Measurements from ENCODE around the gene SGCA. TPM values are rescaled to one million over a fixed set of nuclear protein-coding genes. Genes with fewer than 3 reads are reported as not detected.

The SGCA gene
- total RNA-seq, 1 experiment from 2014 or later: not detected

DNA sequence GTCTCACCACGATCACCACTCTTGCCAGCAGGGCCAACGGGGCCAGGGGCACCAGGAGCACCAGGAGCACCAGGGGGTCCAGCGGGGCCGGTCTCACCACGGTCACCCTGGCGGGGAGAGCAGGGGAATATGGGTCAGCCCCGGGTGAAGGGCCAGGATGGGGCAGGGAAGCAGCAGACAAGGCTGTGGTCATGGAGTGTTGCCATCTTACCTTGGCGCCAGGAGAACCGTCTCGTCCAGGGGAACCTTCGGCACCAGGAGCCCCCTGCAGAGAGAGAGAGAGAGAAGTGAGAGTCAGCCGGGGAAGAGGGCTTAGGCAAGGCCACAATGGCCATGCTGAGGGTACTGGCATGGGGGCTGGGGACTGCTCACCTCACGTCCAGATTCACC is 22.7 kb downstream of the SGCA start:
- no TSS peak for BruUV-seq (replicated peaks)
- Histone ChIP-seq H3K9me3 (ENCODE audit: insufficient read depth, low read depth) (no peaks in the 10 kb centered on the region), H3K27me3 (ENCODE audit: insufficient read depth, low read depth) (no peaks in the 10 kb centered on the region), H3K9me2 (ENCODE audit: insufficient read depth) (no peaks in the 10 kb centered on the region), H3F3A (ENCODE audit: insufficient read depth, low read depth) (no peaks in the 10 kb centered on the region), H2AFZ (no peak overlapping the region), H3K36me3 (ENCODE audit: low read depth) (no peaks in the 10 kb centered on the region), H3K4me3 (no peak overlapping the region), H3K79me2 (ENCODE audit: low read depth) (no peaks in the 10 kb centered on the region), H3K4me2 (no peak overlapping the region), H4K20me1 (ENCODE audit: insufficient read depth) (no peaks in the 10 kb centered on the region), H3K4me1 (replicated peaks; ENCODE audit: insufficient read depth) (peaks cover 14% of the 10 kb centered on the region), H3K27ac (no peak overlapping the region)
- DNase-seq: no peak
- intact Hi-C loops (cut with micrococcal nuclease; ENCODE audit: unreplicated experiment): no loop called here
- POLR2A ChIA-PET (ENCODE audit: unreplicated experiment): no interaction called here
- TF ChIP-seq, protein P1, sequence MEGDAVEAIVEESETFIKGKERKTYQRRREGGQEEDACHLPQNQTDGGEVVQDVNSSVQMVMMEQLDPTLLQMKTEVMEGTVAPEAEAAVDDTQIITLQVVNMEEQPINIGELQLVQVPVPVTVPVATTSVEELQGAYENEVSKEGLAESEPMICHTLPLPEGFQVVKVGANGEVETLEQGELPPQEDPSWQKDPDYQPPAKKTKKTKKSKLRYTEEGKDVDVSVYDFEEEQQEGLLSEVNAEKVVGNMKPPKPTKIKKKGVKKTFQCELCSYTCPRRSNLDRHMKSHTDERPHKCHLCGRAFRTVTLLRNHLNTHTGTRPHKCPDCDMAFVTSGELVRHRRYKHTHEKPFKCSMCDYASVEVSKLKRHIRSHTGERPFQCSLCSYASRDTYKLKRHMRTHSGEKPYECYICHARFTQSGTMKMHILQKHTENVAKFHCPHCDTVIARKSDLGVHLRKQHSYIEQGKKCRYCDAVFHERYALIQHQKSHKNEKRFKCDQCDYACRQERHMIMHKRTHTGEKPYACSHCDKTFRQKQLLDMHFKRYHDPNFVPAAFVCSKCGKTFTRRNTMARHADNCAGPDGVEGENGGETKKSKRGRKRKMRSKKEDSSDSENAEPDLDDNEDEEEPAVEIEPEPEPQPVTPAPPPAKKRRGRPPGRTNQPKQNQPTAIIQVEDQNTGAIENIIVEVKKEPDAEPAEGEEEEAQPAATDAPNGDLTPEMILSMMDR (conservative IDR thresholded peaks at IDR 0.05): no peak
- no peak for TF ChIP-seq EZH2 (IDR thresholded peaks at IDR 0.05; ENCODE audit: low read depth)
- CTCF ChIA-PET: no interaction called here

- H3F3A ChIP-seq (ENCODE audit: insufficient read depth, low read depth): no peaks in the 10 kb centered on the region
- intact Hi-C loops (cut with micrococcal nuclease; ENCODE audit: unreplicated experiment): no loop called here
- TF ChIP-seq EZH2 (IDR thresholded peaks at IDR 0.05; ENCODE audit: low read depth): no peak
- TF ChIP-seq, protein P1 (conservative IDR thresholded peaks at IDR 0.05): no peak
- BruUV-seq (replicated peaks): no TSS peak
- no peaks in the 10 kb centered on the region for H3K9me3 ChIP-seq (ENCODE audit: insufficient read depth, low read depth)
- peaks cover 11% of the 10 kb centered on the region for H3K4me1 ChIP-seq (replicated peaks; ENCODE audit: insufficient read depth)
- ChIA-PET CTCF (no interaction called here), POLR2A (ENCODE audit: unreplicated experiment) (no interaction called here)
- no peaks in the 10 kb centered on the region for H3K36me3 ChIP-seq (ENCODE audit: low read depth)
- H3K79me2 ChIP-seq (ENCODE audit: low read depth): no peaks in the 10 kb centered on the region
- H4K20me1 ChIP-seq (ENCODE audit: insufficient read depth): no peaks in the 10 kb centered on the region
- no peak overlapping the region for H2AFZ ChIP-seq
- no peak overlapping the region for H3K4me3 ChIP-seq
- H3K4me2 ChIP-seq: no peak overlapping the region
- H3K9me2 ChIP-seq (ENCODE audit: insufficient read depth): no peaks in the 10 kb centered on the region
- DNase-seq: no peak
- H3K27ac ChIP-seq: no peak overlapping the region
- no peaks in the 10 kb centered on the region for H3K27me3 ChIP-seq (ENCODE audit: insufficient read depth, low read depth)
Observed at GRCh38 chr17:50188921-50189549, 23.2 kb downstream of the SGCA start.

DNA sequence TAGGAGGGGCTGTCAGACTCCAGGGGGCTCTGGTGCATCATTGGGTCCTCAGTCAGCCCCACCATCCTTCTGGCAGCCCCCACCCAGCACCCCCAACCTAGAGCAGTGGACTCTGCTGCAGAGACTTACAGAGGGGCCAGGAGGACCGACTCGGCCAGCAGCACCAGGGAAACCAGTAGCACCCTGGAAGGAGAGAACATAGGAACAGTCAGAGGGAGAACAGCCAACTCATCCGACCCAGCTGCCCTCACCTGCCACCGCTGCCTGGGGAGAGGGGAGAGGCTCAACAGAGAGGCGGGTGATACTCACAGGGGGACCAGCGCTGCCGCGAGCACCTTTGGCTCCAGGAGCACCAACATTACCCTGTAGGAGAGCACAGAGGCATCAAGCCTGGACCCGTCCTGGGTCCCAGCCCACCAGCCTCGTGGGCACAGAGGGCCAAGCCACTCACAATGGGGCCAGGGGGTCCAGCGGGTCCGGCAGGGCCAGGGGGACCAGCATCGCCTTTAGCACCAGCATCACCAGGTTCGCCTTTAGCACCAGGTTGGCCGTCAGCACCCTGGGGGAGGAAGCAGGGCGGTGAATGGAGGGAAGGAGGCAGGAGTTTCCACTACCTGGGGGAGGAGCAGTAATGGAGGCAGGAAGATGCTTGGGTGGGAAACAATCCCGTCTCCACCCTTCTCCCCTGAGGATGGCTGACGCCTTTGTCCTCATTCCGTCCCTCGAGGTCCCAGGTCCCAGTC is 23.9 kb downstream of the SGCA start:
- Histone ChIP-seq H3K4me2 (no peak overlapping the region), H3K27me3 (ENCODE audit: insufficient read depth, low read depth) (no peaks in the 10 kb centered on the region), H3K4me1 (replicated peaks; ENCODE audit: insufficient read depth) (peaks cover 4% of the 10 kb centered on the region), H3F3A (ENCODE audit: insufficient read depth, low read depth) (no peaks in the 10 kb centered on the region), H2AFZ (no peak overlapping the region), H3K27ac (no peak overlapping the region), H3K36me3 (ENCODE audit: low read depth) (no peaks in the 10 kb centered on the region), H3K4me3 (no peak overlapping the region), H4K20me1 (ENCODE audit: insufficient read depth) (no peaks in the 10 kb centered on the region), H3K9me2 (ENCODE audit: insufficient read depth) (no peaks in the 10 kb centered on the region), H3K79me2 (ENCODE audit: low read depth) (no peaks in the 10 kb centered on the region), H3K9me3 (ENCODE audit: insufficient read depth, low read depth) (no peaks in the 10 kb centered on the region)
- intact Hi-C loops (cut with micrococcal nuclease; ENCODE audit: unreplicated experiment): no loop called here
- no peak for DNase-seq
- POLR2A ChIA-PET (ENCODE audit: unreplicated experiment): interaction anchor here (0.6 kb wide), 1 partner anchor 16 kb away, joined by 4 read pairs; no protein-coding TSS in a partner anchor
- no TSS peak for BruUV-seq (replicated peaks)
- CTCF ChIA-PET: no interaction called here
- TF ChIP-seq, protein P1 (conservative IDR thresholded peaks at IDR 0.05): no peak
- no peak for TF ChIP-seq EZH2 (IDR thresholded peaks at IDR 0.05; ENCODE audit: low read depth)

All from PC-9 (cell line).